Hepatocyte (in vitro differentiated cells): ENCODE measurements around the gene PKNOX2.

ENCODE experiments used
- EZH2 ChIP-seq: fragments of 200-600 bp; sonication (generic); IDR thresholded peaks from 2 replicates; pipeline ENCODE4 v1.6.1; 2016; ENCODE audit warnings: antibody characterized with exemption, mild to moderate bottlenecking, borderline replicate concordance
- EZH2phosphoT487 ChIP-seq: fragments of 200-600 bp; sonication (generic); IDR thresholded peaks from one replicate; pipeline ENCODE4 v1.6.1; 2018; ENCODE audit warnings: antibody characterized with exemption, mild to moderate bottlenecking, low read depth, moderate library complexity; ENCODE audit not compliant: unreplicated experiment, severe bottlenecking
- TF ChIP-seq, protein P1 (sequence below): fragments of 200-600 bp; sonication (generic); IDR thresholded peaks from 2 replicates; pipeline ENCODE4 v1.5.1; 2016; ENCODE audit warnings: antibody characterized with exemption, mild to moderate bottlenecking; ENCODE audit not compliant: poor library complexity

DNA sequence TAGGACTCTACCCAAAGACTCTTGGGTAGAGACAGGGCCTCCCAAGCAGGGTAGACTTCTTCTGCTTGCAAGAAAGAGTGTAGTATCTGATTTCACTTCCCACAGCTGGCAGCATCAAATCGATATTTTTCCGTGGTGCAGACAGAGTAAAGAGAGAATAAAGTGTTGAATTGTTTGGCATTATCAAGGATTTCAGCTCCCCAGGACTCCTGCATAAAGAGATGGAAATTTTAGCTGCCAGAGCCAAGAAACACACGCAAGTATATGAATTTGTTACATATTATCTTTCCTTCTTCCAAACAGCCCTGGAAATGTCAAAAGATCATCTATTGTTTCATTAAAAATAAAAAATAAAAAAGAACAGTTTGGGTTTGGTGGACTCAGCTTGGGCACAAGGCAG is 136.8 kb downstream of the PKNOX2 start:
- TF ChIP-seq EZH2phosphoT487 (no peak), EZH2 (no peak)
- TF ChIP-seq, protein P1, sequence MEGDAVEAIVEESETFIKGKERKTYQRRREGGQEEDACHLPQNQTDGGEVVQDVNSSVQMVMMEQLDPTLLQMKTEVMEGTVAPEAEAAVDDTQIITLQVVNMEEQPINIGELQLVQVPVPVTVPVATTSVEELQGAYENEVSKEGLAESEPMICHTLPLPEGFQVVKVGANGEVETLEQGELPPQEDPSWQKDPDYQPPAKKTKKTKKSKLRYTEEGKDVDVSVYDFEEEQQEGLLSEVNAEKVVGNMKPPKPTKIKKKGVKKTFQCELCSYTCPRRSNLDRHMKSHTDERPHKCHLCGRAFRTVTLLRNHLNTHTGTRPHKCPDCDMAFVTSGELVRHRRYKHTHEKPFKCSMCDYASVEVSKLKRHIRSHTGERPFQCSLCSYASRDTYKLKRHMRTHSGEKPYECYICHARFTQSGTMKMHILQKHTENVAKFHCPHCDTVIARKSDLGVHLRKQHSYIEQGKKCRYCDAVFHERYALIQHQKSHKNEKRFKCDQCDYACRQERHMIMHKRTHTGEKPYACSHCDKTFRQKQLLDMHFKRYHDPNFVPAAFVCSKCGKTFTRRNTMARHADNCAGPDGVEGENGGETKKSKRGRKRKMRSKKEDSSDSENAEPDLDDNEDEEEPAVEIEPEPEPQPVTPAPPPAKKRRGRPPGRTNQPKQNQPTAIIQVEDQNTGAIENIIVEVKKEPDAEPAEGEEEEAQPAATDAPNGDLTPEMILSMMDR = no peak
